Measurements from ENCODE around the gene DICER1.

DICER1 gene

DNA sequence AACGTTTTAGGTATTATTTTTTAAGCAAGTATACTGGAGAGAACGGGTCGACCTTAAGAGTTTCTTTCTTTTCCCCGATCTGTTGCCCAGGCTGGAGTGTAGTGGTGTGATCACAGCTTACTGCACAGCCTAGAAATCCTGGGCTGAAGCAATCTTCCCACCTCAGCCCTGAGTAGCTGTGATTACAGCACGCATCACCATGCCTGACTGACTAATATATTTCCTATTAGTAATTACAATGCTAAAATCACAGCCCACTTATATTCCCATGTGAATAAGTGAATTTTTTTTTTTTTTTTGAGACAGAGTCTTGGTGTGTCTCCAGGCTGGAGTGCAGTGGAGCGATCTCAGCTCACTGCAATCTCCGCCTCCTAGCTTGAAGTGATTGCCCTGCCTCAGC is 50.4 kb downstream of the DICER1 start:
- Histone ChIP-seq H4K20me1 (ENCODE audit: insufficient read depth) (no peaks in the 10 kb centered on the region), H2AFZ (ENCODE audit: low read depth) (no peak overlapping the region), H3K9ac (no peak overlapping the region), H3K4me2 (no peak overlapping the region), H3K36me3 (ENCODE audit: insufficient read depth) (0 out of 2 replicates have a peak, but pooled peaks cover 2% of the 10 kb centered on the region), H3K4me1 (ENCODE audit: low read depth, poor library complexity, severe bottlenecking) (no peaks in the 10 kb centered on the region), H3K27me3 (ENCODE audit: insufficient read depth, low read depth) (no peaks in the 10 kb centered on the region), H3K27ac (no peak overlapping the region), H3K4me3 (IDR thresholded peaks at IDR 0.05; ENCODE audit: insufficient read depth, low read depth, low read length) (no peak overlapping the region), H3K79me2 (ENCODE audit: insufficient read depth, low read depth) (no peaks in the 10 kb centered on the region)
- TF ChIP-seq, protein P1, sequence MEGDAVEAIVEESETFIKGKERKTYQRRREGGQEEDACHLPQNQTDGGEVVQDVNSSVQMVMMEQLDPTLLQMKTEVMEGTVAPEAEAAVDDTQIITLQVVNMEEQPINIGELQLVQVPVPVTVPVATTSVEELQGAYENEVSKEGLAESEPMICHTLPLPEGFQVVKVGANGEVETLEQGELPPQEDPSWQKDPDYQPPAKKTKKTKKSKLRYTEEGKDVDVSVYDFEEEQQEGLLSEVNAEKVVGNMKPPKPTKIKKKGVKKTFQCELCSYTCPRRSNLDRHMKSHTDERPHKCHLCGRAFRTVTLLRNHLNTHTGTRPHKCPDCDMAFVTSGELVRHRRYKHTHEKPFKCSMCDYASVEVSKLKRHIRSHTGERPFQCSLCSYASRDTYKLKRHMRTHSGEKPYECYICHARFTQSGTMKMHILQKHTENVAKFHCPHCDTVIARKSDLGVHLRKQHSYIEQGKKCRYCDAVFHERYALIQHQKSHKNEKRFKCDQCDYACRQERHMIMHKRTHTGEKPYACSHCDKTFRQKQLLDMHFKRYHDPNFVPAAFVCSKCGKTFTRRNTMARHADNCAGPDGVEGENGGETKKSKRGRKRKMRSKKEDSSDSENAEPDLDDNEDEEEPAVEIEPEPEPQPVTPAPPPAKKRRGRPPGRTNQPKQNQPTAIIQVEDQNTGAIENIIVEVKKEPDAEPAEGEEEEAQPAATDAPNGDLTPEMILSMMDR (conservative IDR thresholded peaks at IDR 0.05; ENCODE audit: low read depth, low read length), result no peak

DNA sequence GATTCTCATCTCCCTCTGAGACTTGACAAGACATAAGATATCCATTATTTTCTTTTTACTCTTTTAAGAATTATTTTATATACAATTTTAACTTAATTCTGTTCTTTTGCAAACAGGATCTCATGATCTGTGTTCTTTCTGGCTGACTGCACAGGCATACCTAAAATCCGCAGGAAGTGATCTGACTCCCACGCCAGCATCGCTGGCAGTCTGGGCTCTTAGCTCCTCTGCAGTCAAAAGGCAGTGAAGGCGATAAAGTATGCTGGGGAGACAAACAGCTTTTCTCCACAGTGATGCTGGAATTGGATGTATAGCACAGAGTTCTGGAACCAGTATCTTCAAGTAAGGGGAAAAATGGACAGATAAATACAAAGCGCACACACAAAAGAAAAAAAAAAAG is 52.4 kb downstream of the DICER1 start:
- H3K79me2 ChIP-seq (ENCODE audit: insufficient read depth, low read depth), result no peaks in the 10 kb centered on the region
- TF ChIP-seq, protein P1 (conservative IDR thresholded peaks at IDR 0.05; ENCODE audit: low read depth, low read length), result no peak

DNA sequence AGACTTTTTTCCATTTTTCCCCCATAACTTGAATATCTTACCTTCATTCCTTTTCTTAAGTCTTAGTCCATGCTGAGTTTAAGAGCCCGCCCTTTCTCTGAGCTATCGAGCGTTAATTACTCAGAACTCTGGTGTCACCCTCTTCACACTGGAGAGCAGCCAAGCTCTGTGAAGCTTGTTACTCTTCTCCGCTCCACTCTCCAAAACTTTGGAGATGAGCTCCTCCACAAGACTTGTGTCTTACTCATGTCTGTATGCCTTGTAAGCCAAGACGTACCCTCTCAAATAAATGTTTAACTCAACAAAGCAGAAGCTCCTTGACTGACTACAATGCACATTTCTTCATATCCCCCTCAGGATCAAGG is 54.7 kb downstream of the DICER1 start:
- Histone ChIP-seq H3K4me1 (ENCODE audit: low read depth, poor library complexity, severe bottlenecking) (no peaks in the 10 kb centered on the region), H2AFZ (ENCODE audit: low read depth) (no peak overlapping the region), H3K36me3 (ENCODE audit: insufficient read depth) (0 out of 2 replicates have a peak, but pooled peaks cover 2% of the 10 kb centered on the region), H3K27ac (no peak overlapping the region), H3K79me2 (ENCODE audit: insufficient read depth, low read depth) (no peaks in the 10 kb centered on the region), H3K27me3 (ENCODE audit: insufficient read depth, low read depth) (no peaks in the 10 kb centered on the region), H3K4me2 (no peak overlapping the region), H3K9ac (no peak overlapping the region), H3K4me3 (IDR thresholded peaks at IDR 0.05; ENCODE audit: insufficient read depth, low read depth, low read length) (no peak overlapping the region), H4K20me1 (ENCODE audit: insufficient read depth) (no peaks in the 10 kb centered on the region)
- TF ChIP-seq, protein P1 (conservative IDR thresholded peaks at IDR 0.05; ENCODE audit: low read depth, low read length), result no peak

More for the DNA sequence above, 52.4 kb downstream of the DICER1 start:
- H2AFZ ChIP-seq (ENCODE audit: low read depth), result no peak overlapping the region
- no peaks in the 10 kb centered on the region for H3K27me3 ChIP-seq (ENCODE audit: insufficient read depth, low read depth)
- H3K36me3 ChIP-seq (ENCODE audit: insufficient read depth), result 0 out of 2 replicates have a peak, but pooled peaks cover 2% of the 10 kb centered on the region
- H3K4me1 ChIP-seq (ENCODE audit: low read depth, poor library complexity, severe bottlenecking), result no peaks in the 10 kb centered on the region
- H3K4me3 ChIP-seq (IDR thresholded peaks at IDR 0.05; ENCODE audit: insufficient read depth, low read depth, low read length), result no peak overlapping the region
- no peak overlapping the region for H3K4me2 ChIP-seq
- H3K9ac ChIP-seq, result no peak overlapping the region
- H4K20me1 ChIP-seq (ENCODE audit: insufficient read depth), result no peaks in the 10 kb centered on the region
- H3K27ac ChIP-seq, result no peak overlapping the region

DNA sequence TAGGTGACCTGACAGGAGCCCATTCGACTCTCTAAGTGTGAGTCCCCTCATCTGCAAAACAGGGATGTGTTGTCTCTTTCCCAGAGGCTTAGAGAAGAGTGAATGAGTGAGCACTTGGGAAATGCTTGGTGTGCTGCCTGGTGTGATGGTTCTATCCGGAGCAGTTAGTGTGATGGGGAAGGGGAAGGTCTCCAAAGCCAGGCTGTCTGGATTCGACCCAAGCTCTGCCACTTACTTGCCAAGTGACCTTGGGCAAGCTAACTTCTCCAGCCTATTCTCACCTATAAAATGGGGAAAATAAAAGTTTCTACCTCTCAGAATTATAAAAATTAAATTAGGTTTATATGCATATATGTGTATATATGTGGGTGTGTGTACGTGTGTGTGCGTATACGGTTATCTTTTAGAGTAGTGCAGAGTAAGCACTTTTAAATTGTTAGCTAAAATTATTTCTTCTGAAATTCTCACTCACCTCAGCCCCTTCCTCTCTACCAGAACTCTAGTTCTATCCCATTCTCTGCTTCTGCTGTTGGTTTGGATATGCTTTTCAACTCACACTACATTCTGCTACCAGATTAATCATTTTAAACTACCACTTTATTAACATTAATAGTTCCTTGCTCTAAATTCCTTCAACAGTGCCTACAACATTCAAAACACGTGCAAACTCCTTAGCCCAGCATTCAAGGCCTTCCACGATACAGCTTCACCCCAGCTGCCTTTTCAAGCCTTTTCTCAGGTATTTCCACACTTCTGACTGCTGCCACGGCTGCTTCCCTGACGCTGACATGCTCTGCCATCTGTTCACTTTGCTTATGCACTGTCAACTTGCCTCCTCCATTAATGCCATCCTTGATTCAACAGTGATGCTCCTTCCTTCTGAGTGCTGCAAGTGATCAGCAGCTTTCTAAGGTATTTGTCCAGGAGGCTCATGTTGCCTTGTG is 55.3 kb downstream of the DICER1 start:
- Histone ChIP-seq H3K4me2 (no peak overlapping the region), H3K4me3 (IDR thresholded peaks at IDR 0.05; ENCODE audit: insufficient read depth, low read depth, low read length) (no peak overlapping the region), H3K27me3 (ENCODE audit: insufficient read depth, low read depth) (no peaks in the 10 kb centered on the region), H3K79me2 (ENCODE audit: insufficient read depth, low read depth) (no peaks in the 10 kb centered on the region), H3K9ac (no peak overlapping the region), H4K20me1 (ENCODE audit: insufficient read depth) (no peaks in the 10 kb centered on the region), H2AFZ (ENCODE audit: low read depth) (no peak overlapping the region), H3K4me1 (ENCODE audit: low read depth, poor library complexity, severe bottlenecking) (no peaks in the 10 kb centered on the region), H3K27ac (no peak overlapping the region), H3K36me3 (ENCODE audit: insufficient read depth) (0 out of 2 replicates have a peak, but pooled peaks cover 2% of the 10 kb centered on the region)
- TF ChIP-seq, protein P1 (conservative IDR thresholded peaks at IDR 0.05; ENCODE audit: low read depth, low read length), result no peak

Measured in KMS-11 (cell line).